Transverse colon (tissue), 4 donors: ENCODE data around the gene CCL15. TPM values are rescaled to one million over a fixed set of nuclear protein-coding genes. Genes with fewer than 3 reads are reported as not detected.

Experiments
- DNase-seq: peaks from one replicate; pipeline ENCODE4 v3.0.0-alpha.2; 2019
- H3K27ac ChIP-seq, 4 donors: fragments of 200-600 bp; sonication (generic); 2 replicates each; pipeline ENCODE4 v1.5.1; 2016 to 2018; ENCODE audit warnings: inconsistent platforms in 4 of 4
- H3K27me3 ChIP-seq: fragments of 200-600 bp; sonication (generic); 2 replicates; pipeline ENCODE4 v1.5.1; 2017; ENCODE audit warnings: inconsistent platforms
- H3K36me3 ChIP-seq, 4 donors: fragments of 200-600 bp; sonication (generic); 2 replicates each; pipeline ENCODE4 v1.5.1; 2017 to 2019; ENCODE audit warnings: inconsistent platforms in 4 of 4
- H3K4me1 ChIP-seq, 4 donors: fragments of 200-600 bp; sonication (generic); 2 replicates each; pipeline ENCODE4 v1.5.1; 2017 to 2020; ENCODE audit warnings: inconsistent platforms in 4 of 4
- H3K4me3 ChIP-seq, 4 donors: fragments of 200-600 bp; sonication (generic); 1 replicate in 1 of 4; 2 replicates in 3 of 4; pipeline versions ENCODE4 v1.5.1 to v1.6.1; 2017 to 2019; ENCODE audit warnings: inconsistent platforms in 4 of 4
- H3K9me3 ChIP-seq, 2 donors: fragments of 200-600 bp; sonication (generic); 2 replicates each; pipeline ENCODE4 v1.5.1; 2017 to 2019; ENCODE audit warnings: inconsistent platforms in 2 of 2
- CTCF ChIP-seq, 5 experiments: fragments of 200-600 bp in 3 of 5; fragments of 450-650 bp in 2 of 5; sonication (generic) in 3 of 5; IDR thresholded peaks; 1 replicate in 2 of 5; 2 replicates in 3 of 5; pipeline ENCODE4 v1.5.1; 2016 to 2017; ENCODE audit warnings: antibody characterized with exemption in 5 of 5, inconsistent platforms in 3 of 5, mild to moderate bottlenecking in 2 of 5, moderate library complexity in 1 of 5
- EP300 ChIP-seq: sonication (generic); formaldehyde crosslinking; IDR thresholded peaks from one replicate; pipeline ENCODE4 v1.6.1; 2017; ENCODE audit warnings: antibody characterized with exemption, low read depth
- POLR2A ChIP-seq: fragments of 450-650 bp; IDR thresholded peaks from one replicate; pipeline ENCODE4 v1.6.1; 2016; ENCODE audit warnings: antibody characterized with exemption, mild to moderate bottlenecking, moderate library complexity
- POLR2AphosphoS5 ChIP-seq, 3 donors: sonication (generic); formaldehyde crosslinking; IDR thresholded peaks; one replicate each; pipeline ENCODE4 v1.6.1; 2016; ENCODE audit warnings: antibody characterized with exemption in 3 of 3
- WGBS, 2 donors: methylation state at CpG; one replicate each; pipeline ENCODE4 v1.1.5; 2018; ENCODE audit warnings: low coverage in 1 of 2; 5-methylcytosine and 5-hydroxymethylcytosine counted together
- in situ Hi-C, 4 donors: fragments of 200-750 bp; cut with MboI; loops; one replicate each; pipeline versions ENCODE4 v1.15.0 to v1.15.1; 2017; ENCODE audit warnings: low sequenced_read_pairs in 3 of 4, low pct_ligation_motif_present in 1 of 4, low pct_unique_long_range_greater_than_20kb in 1 of 4
- intact Hi-C: fragments of 100-400 bp; cut with DNase I; formaldehyde crosslinking; loops from one replicate; pipeline ENCODE4 v1.15.1; 2023; ENCODE audit warnings: low total_unique reads
- total RNA-seq, 4 donors: library from RNA; depleted of rRNA; stranded (reverse); fragments of >200 nt; gene quantifications; one replicate each; pipeline ENCODE4 v1.1.0, GENCODE V29; 2016

Gene CCL15
- total RNA-seq, 4 donors from 2014 or later: 6.8 to 68.8 (median 31.5) TPM

- Histone ChIP-seq H3K9me3 (no peaks in the 10 kb centered on the region), H3K4me1 (peaks cover 2 to 15% (median 9%) of the 10 kb centered on the region in 4 donors), H3K36me3 (no peaks in the 10 kb centered on the region), H3K4me3 (no peak overlapping the region), H3K27me3 (no peaks in the 10 kb centered on the region), H3K27ac (no peak overlapping the region)
- intact Hi-C loops (no loop called here), in situ Hi-C loops (loop anchor here in 2 of 4 donors (10.0 kb wide), 1 partner anchor 166 kb away; no protein-coding TSS in a partner anchor)
- TF ChIP-seq POLR2AphosphoS5 (IDR thresholded peaks at IDR 0.05) (no peak), EP300 (no peak), CTCF (IDR thresholded peaks at IDR 0.05) (no peak), POLR2A (no peak)
- DNase-seq: no peak
- WGBS, 2 donors: 67 to 81% methylated on average over 2 to 3 of the region's 3 CpGs
Measured at GRCh38 chr17:35978346-35978745, 23.0 kb downstream of the CCL15 start.

- Histone ChIP-seq H3K4me1 (peaks cover 2 to 23% (median 14%) of the 10 kb centered on the region in 4 donors), H3K36me3 (no peaks in the 10 kb centered on the region), H3K27ac (no peak overlapping the region), H3K9me3 (no peaks in the 10 kb centered on the region), H3K27me3 (no peaks in the 10 kb centered on the region), H3K4me3 (no peak overlapping the region)
- in situ Hi-C loops: loop anchor here in 2 of 4 donors (10.0 kb wide), 1 partner anchor 167 kb away; no protein-coding TSS in a partner anchor
- intact Hi-C loops: no loop called here
- 86% methylated on average over 7 of the region's 7 CpGs; no CpG with 5 or more reads in 1 of the 2 donors for WGBS, 2 donors
- DNase-seq: no peak
- no peak for TF ChIP-seq EP300
- TF ChIP-seq POLR2AphosphoS5 (IDR thresholded peaks at IDR 0.05): no peak
- no peak for TF ChIP-seq CTCF (IDR thresholded peaks at IDR 0.05)
- no peak for TF ChIP-seq POLR2A
Measured at GRCh38 chr17:35977509-35977908, 23.8 kb downstream of the CCL15 start.

GRCh38 chr17:35973333-35974260 is 27.8 kb downstream of the CCL15 start:
- peak overlapping the region in 3 of 4 donors; percentile 1 to 47 (median 29) for H3K27ac ChIP-seq

More at GRCh38 chr17:35973333-35974260, 27.8 kb downstream of the CCL15 start:
- no peaks in the 10 kb centered on the region for H3K9me3 ChIP-seq
- 31 to 50% methylated on average over 5 to 10 of the region's 10 CpGs for WGBS, 2 donors
- H3K27me3 ChIP-seq: no peaks in the 10 kb centered on the region
- H3K4me1 ChIP-seq: peaks cover 2 to 26% (median 18%) of the 10 kb centered on the region in 4 donors
- no peak for DNase-seq
- intact Hi-C loops: loop anchor here (5.0 kb wide), 1 partner anchor 509 kb away; no protein-coding TSS in a partner anchor
- in situ Hi-C loops: loop anchor here in 3 of 4 donors (5.0 to 25.0 kb wide), 3 partner anchors 169 to 514 kb away; partner anchors contain the start of gene ZNHIT3 (in 2 of the 3)
- TF ChIP-seq POLR2A: no peak
- TF ChIP-seq EP300: no peak
- no peak for TF ChIP-seq CTCF (IDR thresholded peaks at IDR 0.05)
- no peak for TF ChIP-seq POLR2AphosphoS5 (IDR thresholded peaks at IDR 0.05)
- no peaks in the 10 kb centered on the region for H3K36me3 ChIP-seq
- H3K4me3 ChIP-seq: no peak overlapping the region
